NB4 (cell line): ENCODE measurements around the gene RNF166.

ENCODE experiments used
- DNase-seq: peaks from one replicate; pipeline ENCODE4 v3.0.0; 2010; ENCODE audit warnings: low read depth
- H3K4me3 ChIP-seq: one replicate; pipeline ENCODE4 v1.5.1; 2011; ENCODE audit warnings: mild to moderate bottlenecking, low read depth, low read length, moderate library complexity
- CTCF ChIP-seq: IDR thresholded peaks from one replicate; pipeline ENCODE4 v1.5.1; 2012; ENCODE audit warnings: low read depth, low read length
- MAX ChIP-seq: IDR thresholded peaks from 2 replicates; pipeline ENCODE4 v1.6.1; 2011; ENCODE audit warnings: low read depth, low read length
- MYC ChIP-seq: IDR thresholded peaks from 2 replicates; pipeline ENCODE4 v1.6.1; 2011; ENCODE audit warnings: low read depth, low read length
- POLR2A ChIP-seq: IDR thresholded peaks from 2 replicates; pipeline ENCODE4 v1.6.1; 2011; ENCODE audit warnings: mild to moderate bottlenecking; ENCODE audit not compliant: insufficient read length; ENCODE audit errors: extremely low read depth

RNF166 gene

GRCh38 chr16:88706229-88706964, at the start of gene RNF166, which contains the start of gene CTU2:
RNF166 (minus strand) TSS chr16:88706408; CDS start chr16:88706325, 83 bp downstream.
CTU2 (plus strand) TSS chr16:88706503; CDS start chr16:88706531, 28 bp downstream.
- peak; percentile 92 for DNase-seq
- TF ChIP-seq CTCF (no peak), MYC (peak; percentile 90), MAX (peak; percentile 97), POLR2A (peak; percentile 34)
- H3K4me3 ChIP-seq = peak within 1 kb of the TSS; percentile 95

- H3K4me3 ChIP-seq = no peak overlapping the region
- TF ChIP-seq MAX (no peak), CTCF (no peak), MYC (no peak)
- DNase-seq = no peak
Measured at GRCh38 chr16:88754912-88755744, 48.9 kb upstream of the RNF166 start.

- no peak for DNase-seq
- no peak for TF ChIP-seq POLR2A
- H3K4me3 ChIP-seq = no peak overlapping the region
Measured at GRCh38 chr16:88754109-88754911, 48.1 kb upstream of the RNF166 start.

- H3K4me3 ChIP-seq = no peak overlapping the region
- no peak for DNase-seq
- no peak for TF ChIP-seq MAX
- TF ChIP-seq POLR2A = no peak
Measured at GRCh38 chr16:88753602-88754001, 47.4 kb upstream of the RNF166 start.

- TF ChIP-seq MYC (no peak), MAX (no peak), POLR2A (no peak), CTCF (no peak)
- no peak for DNase-seq
- H3K4me3 ChIP-seq = no peak overlapping the region
Measured at GRCh38 chr16:88753191-88753590, 47.0 kb upstream of the RNF166 start.

- TF ChIP-seq CTCF (no peak), MAX (no peak), POLR2A (no peak), MYC (no peak)
- no peak for DNase-seq
- H3K4me3 ChIP-seq = no peak overlapping the region
Measured at GRCh38 chr16:88752386-88753002, 46.3 kb upstream of the RNF166 start.
